GM10248 (cell line): ENCODE data around the gene EPB41.
"Not testable (repeated sequence)": the region's sequence is repeated elsewhere in the genome, so short reads cannot be mapped to it uniquely, and the experiment has no call there.

ENCODE experiments used
- CTCF ChIA-PET: fragments of 300-600 bp; sonication (Branson Sonifier 250); formaldehyde crosslinking; extraction: SDS; loops from one replicate; lab custom pipeline; 2021; ENCODE audit warnings: antibody characterized with exemption; lab: Yijun Ruan, JAX
- POLR2A ChIA-PET: fragments of 350-650 bp; sonication (Branson Sonifier 250); formaldehyde crosslinking; extraction: SDS; loops from one replicate; lab custom pipeline; 2020; ENCODE audit warnings: antibody characterized with exemption; lab: Yijun Ruan, JAX
- DNase-seq: peaks from one replicate; pipeline ENCODE4 v3.0.0; 2012; ENCODE audit errors: extremely low spot score
- CTCF ChIP-seq: IDR thresholded peaks from 2 replicates; pipeline ENCODE4 v1.5.1; 2012; ENCODE audit warnings: mild to moderate bottlenecking, low read depth; ENCODE audit errors: extremely low read depth, missing control alignments, control extremely low read depth

The EPB41 gene

GRCh38 chr1:28936094-28936493, 21.7 kb downstream of the EPB41 start:
- ChIA-PET CTCF (interaction anchor here (1.2 kb wide), 1 partner anchor 151 kb away, joined by 3 read pairs; no protein-coding TSS in a partner anchor), POLR2A (no interaction called here)
- no peak for TF ChIP-seq CTCF
- DNase-seq, result no peak

GRCh38 chr1:28936528-28936927, 22.2 kb downstream of the EPB41 start:
- ChIA-PET POLR2A (no interaction called here), CTCF (no interaction called here)
- no peak for DNase-seq
- no peak for TF ChIP-seq CTCF

- POLR2A ChIA-PET, DNase-seq: not testable (repeated sequence)
- CTCF ChIA-PET, result interaction anchor here (1.2 kb wide), 1 partner anchor 9 kb away, joined by 3 read pairs; no protein-coding TSS in a partner anchor
Measured at GRCh38 chr1:28943581-28943980, 29.2 kb downstream of the EPB41 start.

GRCh38 chr1:28950006-28950405, 35.6 kb downstream of the EPB41 start:
- ChIA-PET POLR2A (no interaction called here), CTCF (no interaction called here)
- DNase-seq, result no peak
- no peak for TF ChIP-seq CTCF

GRCh38 chr1:28950449-28950848, 36.1 kb downstream of the EPB41 start:
- ChIA-PET POLR2A (no interaction called here), CTCF (interaction anchor here (1.0 kb wide), 1 partner anchor 9 kb away, joined by 3 read pairs; no protein-coding TSS in a partner anchor)
- TF ChIP-seq CTCF, result no peak
- no peak for DNase-seq

- DNase-seq, result no peak
- ChIA-PET POLR2A (no interaction called here), CTCF (interaction anchor here (1.1 to 1.7 kb wide), 2 partner anchors 60 to 80 kb away, joined by 3 read pairs; no protein-coding TSS in a partner anchor)
- TF ChIP-seq CTCF, result no peak
Measured at GRCh38 chr1:28954126-28954726, 39.9 kb downstream of the EPB41 start.

- ChIA-PET POLR2A (no interaction called here), CTCF (interaction anchor here (1.6 kb wide), 1 partner anchor 14 kb away, joined by 4 read pairs; no protein-coding TSS in a partner anchor)
- no peak for DNase-seq
- TF ChIP-seq CTCF, result no peak
Measured at GRCh38 chr1:28956038-28956464, 41.7 kb downstream of the EPB41 start.

GRCh38 chr1:28962114-28962831, 47.9 kb downstream of the EPB41 start:
- DNase-seq, POLR2A ChIA-PET: not testable (repeated sequence)
- CTCF ChIA-PET, result interaction anchor here (1.5 to 2.7 kb wide), 3 partner anchors 11 to 72 kb away, joined by 5 to 7 read pairs (median 7); no protein-coding TSS in a partner anchor
